ENCODE results near the gene CNKSR3.

The CNKSR3 gene

DNA sequence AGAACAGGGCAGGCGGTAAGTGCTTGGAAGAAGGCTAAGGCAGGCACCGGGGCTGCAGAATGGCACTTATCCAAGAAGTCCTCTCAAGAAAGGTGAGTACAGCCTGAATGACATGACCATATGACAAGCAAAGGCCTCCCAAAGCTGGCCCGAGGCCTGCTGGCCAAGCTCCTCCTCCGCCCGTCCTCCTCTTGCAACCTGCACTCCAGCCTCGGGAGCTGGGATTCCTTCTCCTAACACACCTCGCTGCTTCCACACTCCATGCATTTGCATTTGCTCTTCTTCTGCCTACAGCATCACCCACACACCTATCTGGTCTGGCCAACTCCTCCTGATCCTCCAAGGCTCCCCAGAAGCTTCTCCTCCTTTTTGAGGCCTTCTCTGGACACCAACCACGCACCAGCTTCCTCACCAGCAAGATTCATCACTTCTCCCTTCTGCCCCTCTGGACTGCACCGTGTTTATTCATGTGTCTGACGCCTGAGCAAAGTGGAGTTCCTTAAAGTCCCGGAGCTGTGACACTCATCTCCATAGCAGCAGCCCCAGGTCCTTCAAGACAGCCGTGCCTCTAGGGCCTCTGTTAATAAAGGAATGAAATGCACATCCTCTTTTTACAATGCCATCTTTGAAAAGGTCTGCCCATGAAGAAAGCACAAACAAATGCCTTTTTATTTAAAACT lies 32.3 kb downstream of the CNKSR3 start:
- FAIRE-seq = no peak

DNA sequence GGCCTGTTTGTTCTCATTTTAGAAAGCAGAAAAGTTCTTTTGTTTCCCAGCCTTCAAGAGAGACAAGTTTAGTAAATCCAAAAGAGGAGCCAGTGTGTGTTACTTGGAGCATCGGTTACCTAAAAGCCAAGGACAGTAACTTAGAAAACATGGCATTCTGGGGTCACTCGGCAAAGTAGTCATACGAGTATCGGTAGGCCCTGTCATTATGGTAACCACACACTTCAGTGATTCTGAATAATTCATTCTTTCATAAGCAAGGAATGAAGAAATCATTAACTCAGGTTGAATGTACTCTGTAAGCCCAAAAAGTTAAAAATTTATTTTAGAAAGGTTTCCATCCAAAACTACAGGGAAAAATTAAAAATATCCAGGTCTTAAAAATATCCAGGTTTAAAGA lies 34.0 kb downstream of the CNKSR3 start:
- FAIRE-seq = no peak

GRCh38 chr6:154474648-154475428 lies 35.6 kb downstream of the CNKSR3 start:
- no peak for FAIRE-seq

GRCh38 chr6:154473324-154473723 lies 37.2 kb downstream of the CNKSR3 start:
- FAIRE-seq = no peak

- no peak for FAIRE-seq
Measured at GRCh38 chr6:154471609-154472362, 38.7 kb downstream of the CNKSR3 start.

GRCh38 chr6:154469306-154469935 lies 41.1 kb downstream of the CNKSR3 start:
- FAIRE-seq = no peak

DNA sequence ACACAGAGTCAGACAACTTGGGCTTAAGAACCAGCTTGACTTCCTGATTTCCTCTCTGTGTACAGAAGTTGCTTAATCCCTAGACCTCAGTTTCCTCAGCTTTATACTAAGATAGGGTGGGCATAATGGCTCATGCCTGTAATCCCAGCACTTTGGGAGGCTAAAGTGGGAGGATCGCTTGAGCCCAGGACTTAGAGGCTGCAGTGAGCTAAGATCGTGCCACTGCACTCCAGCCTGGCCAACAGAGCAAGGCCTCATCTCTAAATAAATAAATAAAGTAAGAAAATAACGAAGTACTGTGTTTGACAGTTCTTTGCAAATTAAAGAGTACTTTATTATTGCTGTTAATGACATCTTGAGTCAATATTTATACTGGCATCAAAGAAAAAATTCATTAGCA lies 41.7 kb downstream of the CNKSR3 start:
- no peak for FAIRE-seq

DNA sequence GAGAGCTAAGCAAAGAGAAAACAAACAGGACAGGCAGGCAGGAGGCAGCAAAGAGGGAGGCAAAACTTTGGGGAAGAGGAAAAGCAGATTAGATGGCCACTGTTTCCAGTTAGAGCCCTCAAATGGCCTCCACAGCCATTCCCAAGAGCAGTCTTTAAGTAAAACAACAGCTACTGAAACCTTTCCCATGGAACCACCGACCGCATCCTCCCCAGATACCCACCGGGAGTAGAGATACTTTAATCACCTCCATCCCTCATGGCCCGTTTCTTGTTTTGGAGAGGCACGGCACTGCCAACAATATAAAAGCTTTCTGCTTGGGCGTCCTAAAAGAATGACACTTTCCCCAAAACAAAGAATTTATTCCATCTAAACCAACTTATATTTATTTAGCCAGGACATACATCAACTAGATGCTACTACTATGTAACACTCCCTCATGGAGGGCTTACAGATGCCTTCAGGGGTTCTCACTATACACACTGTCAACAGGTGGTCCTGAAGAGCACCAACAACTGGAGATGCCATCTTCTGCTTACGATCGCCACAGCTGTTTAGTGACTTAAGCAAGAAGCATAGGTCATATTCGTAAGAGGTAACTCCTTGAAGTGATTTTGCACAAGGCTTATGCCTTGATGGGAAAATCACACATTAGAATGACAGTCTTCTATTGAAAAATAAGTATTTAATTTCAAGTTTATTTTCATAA lies 43.4 kb downstream of the CNKSR3 start:
- FAIRE-seq = no peak

GRCh38 chr6:154466139-154466538 lies 44.3 kb downstream of the CNKSR3 start:
- FAIRE-seq = no peak

DNA sequence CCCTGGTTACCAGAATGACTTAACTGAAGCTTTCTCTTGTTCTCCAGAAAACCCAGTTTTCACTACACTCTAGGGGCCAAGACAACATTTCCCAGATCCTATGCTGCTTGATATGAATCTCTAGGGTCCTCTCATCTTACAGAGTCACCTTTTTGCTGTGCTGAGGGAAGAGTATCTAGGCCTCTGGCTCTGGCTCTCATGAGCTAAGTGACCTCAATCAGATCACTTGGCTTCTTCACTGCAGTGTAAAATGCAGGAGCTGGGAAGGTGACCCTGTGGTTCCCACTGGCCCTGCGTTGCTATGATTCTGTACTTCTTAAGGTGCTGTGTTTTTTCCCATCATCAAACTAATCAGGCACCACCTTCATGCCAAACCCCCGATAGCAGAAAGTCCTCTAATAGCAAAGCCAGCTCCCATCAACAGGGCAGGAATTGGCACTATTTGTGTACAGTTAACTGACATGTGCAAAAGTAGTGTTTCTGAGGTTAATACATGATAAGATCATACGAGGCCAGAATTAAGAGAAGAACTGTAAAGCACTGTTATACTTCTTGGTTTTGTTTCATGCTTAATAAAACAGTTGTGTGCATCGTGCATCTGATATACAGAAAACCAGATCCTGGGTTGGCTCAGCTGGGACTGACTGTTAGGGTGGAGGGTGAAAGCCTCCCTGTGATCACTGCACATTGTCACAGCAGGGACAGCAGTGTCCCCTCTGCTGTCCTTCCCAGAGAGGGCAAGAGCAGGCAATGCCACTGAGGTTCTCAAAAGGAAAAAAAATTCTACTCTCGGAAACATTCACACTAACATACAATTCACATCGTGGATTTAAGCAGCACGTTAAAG lies 46.7 kb downstream of the CNKSR3 start:
- no peak for FAIRE-seq

- no peak for FAIRE-seq
Measured at GRCh38 chr6:154462425-154462824, 48.1 kb downstream of the CNKSR3 start.

- no peak for FAIRE-seq
Measured at GRCh38 chr6:154461348-154461747, 49.1 kb downstream of the CNKSR3 start.

GRCh38 chr6:154460306-154461071 lies 50.0 kb downstream of the CNKSR3 start:
- FAIRE-seq = no peak

GRCh38 chr6:154459513-154459912 lies 51.0 kb downstream of the CNKSR3 start:
- FAIRE-seq = no peak

GRCh38 chr6:154458565-154459470 lies 51.7 kb downstream of the CNKSR3 start:
- no peak for FAIRE-seq

DNA sequence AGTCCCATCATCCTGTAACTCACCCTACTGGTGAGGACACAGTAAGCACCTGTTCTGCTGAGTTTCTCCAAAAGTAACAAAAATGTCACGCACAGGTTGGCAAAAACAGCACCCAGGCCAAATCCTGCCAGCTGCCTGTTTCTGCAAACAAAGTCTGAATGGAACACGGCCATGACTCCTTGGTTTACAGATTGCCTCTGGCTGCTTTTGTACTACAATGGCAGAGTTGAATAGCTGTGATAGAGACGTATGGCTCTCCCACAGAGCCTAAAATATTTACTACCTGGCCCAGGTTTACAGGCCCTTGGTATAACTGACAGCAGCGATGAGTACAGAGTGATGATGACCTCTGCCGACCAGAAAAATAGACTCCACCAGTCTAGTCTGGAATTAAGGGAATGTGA lies 52.6 kb downstream of the CNKSR3 start:
- FAIRE-seq = no peak

DNA sequence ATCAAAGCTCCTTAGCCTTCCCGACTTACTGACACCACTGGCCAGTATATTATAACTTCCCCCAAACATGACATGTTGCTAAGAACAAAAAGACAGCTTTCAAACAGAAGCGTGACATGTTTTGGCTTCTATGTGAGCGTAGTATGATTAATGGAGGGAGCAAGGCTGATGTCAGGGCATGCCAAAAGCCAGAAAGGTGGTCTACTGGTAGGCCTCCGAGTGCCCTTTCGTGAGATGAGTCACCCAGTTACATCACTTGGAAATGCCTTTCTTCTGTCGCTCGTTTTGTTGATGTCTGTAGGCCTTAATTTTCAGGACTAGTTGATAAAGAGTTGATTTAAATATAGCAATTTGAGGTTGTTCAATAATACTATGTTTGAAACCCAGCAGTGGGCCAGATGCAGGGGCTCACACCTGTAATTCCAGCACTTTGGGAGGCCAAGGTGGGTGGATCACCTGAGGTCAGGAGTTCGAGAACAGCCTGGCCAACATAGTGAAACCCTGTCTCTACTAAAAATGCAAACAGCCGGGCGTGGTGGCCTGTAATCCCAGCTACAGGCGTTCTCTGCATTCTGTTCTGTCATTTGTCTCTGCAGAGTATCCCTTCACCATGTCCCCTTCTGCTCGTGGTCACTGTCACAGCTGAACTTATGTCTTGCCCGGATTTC lies 53.3 kb downstream of the CNKSR3 start:
- FAIRE-seq = no peak

GRCh38 chr6:154453329-154453728 lies 57.2 kb downstream of the CNKSR3 start:
- no peak for FAIRE-seq

- no peak for FAIRE-seq
Measured at GRCh38 chr6:154450498-154450897, 60.0 kb downstream of the CNKSR3 start.
